CD14-positive monocyte (primary cell): ENCODE data around the gene RASEF. TPM values are rescaled to one million over a fixed set of nuclear protein-coding genes. Genes with fewer than 3 reads are reported as not detected.
"Not testable (repeated sequence)": the region's sequence is repeated elsewhere in the genome, so short reads cannot be mapped to it uniquely, and the experiment has no call there.

Experiments
- DNase-seq, 3 donors: peaks; one replicate each; pipeline ENCODE4 v3.0.0-alpha.2; 2011 to 2022
- H2AFZ ChIP-seq: 2 replicates; pipeline ENCODE4 v1.6.0; 2012; ENCODE audit warnings: mild to moderate bottlenecking, low read depth, low read length, inconsistent platforms; ENCODE audit not compliant: insufficient read depth, poor library complexity, severe bottlenecking
- H3K27ac ChIP-seq, 2 donors: 1 replicate in 1 of 2; 2 replicates in 1 of 2; pipeline ENCODE4 v1.5.1; 2012 to 2013; ENCODE audit warnings: low read length in 2 of 2, control low read depth in 1 of 2, inconsistent platforms in 1 of 2, low read depth in 1 of 2, mild to moderate bottlenecking in 1 of 2
- H3K27me3 ChIP-seq, 2 donors: one replicate each; pipeline versions ENCODE4 v1.6.0 to v1.6.1; 2011 to 2013; ENCODE audit warnings: low read length in 2 of 2; ENCODE audit not compliant: control insufficient read depth in 2 of 2, insufficient read depth in 2 of 2
- H3K36me3 ChIP-seq, 2 donors: replicated peaks in 1 of 2; 1 replicate in 1 of 2; 2 replicates in 1 of 2; pipeline versions ENCODE4 v1.5.1 to v1.6.1; 2012 to 2013; ENCODE audit warnings: low read length in 2 of 2, control low read depth in 1 of 2, inconsistent platforms in 1 of 2, mild to moderate bottlenecking in 1 of 2; ENCODE audit not compliant: insufficient read depth in 2 of 2, control insufficient read depth in 1 of 2
- H3K4me1 ChIP-seq, 2 donors: 1 replicate in 1 of 2; 2 replicates in 1 of 2; pipeline versions ENCODE4 v1.5.1 to v1.6.1; 2012 to 2013; ENCODE audit warnings: low read length in 2 of 2, control low read depth in 1 of 2, inconsistent platforms in 1 of 2, mild to moderate bottlenecking in 1 of 2, moderate library complexity in 1 of 2; ENCODE audit not compliant: insufficient read depth in 2 of 2, control insufficient read depth in 1 of 2
- H3K4me2 ChIP-seq: replicated peaks from 2 replicates; pipeline ENCODE3; 2012; ENCODE audit warnings: low read length, moderate library complexity, mild to moderate bottlenecking; ENCODE audit not compliant: poor library complexity, severe bottlenecking; ENCODE audit errors: extremely low read depth
- H3K4me3 ChIP-seq, 3 experiments: fragments of 200-600 bp in 1 of 3; sonication (generic) in 1 of 3; replicated peaks in 1 of 3; 1 replicate in 2 of 3; 2 replicates in 1 of 3; pipeline ENCODE4 v1.5.1; 2011 to 2013; ENCODE audit warnings: low read length in 3 of 3, mild to moderate bottlenecking in 3 of 3, control low read depth in 2 of 3, low read depth in 2 of 3, inconsistent platforms in 1 of 3, moderate library complexity in 1 of 3
- H3K79me2 ChIP-seq: 2 replicates; pipeline ENCODE4 v1.6.0; 2012; ENCODE audit warnings: mild to moderate bottlenecking, control low read depth, inconsistent platforms, low read length, moderate library complexity; ENCODE audit not compliant: insufficient read depth
- H3K9ac ChIP-seq: 2 replicates; pipeline ENCODE4 v1.6.0; 2017; ENCODE audit warnings: low read length, mild to moderate bottlenecking; ENCODE audit not compliant: insufficient read depth, poor library complexity, severe bottlenecking
- H3K9me3 ChIP-seq, 2 donors: replicated peaks in 1 of 2; 1 replicate in 1 of 2; 2 replicates in 1 of 2; pipeline versions ENCODE4 v1.5.1 to v1.6.1; 2012 to 2013; ENCODE audit warnings: low read length in 2 of 2, control low read depth in 1 of 2; ENCODE audit not compliant: control insufficient read depth in 1 of 2, insufficient read depth in 1 of 2
- H4K20me1 ChIP-seq: 2 replicates; pipeline ENCODE4 v1.6.0; 2012; ENCODE audit warnings: mild to moderate bottlenecking, low read length, control low read depth, moderate library complexity; ENCODE audit not compliant: insufficient read depth
- H3K27ac Mint-ChIP-seq, 7 donors: one replicate each; pipeline ENCODE4 v1.8.0; 2020; ENCODE audit warnings: mild to moderate bottlenecking in 7 of 7, mixed read lengths in 7 of 7, moderate library complexity in 6 of 7, inconsistent platforms in 2 of 7
- H3K27me3 Mint-ChIP-seq, 3 donors: one replicate each; pipeline ENCODE4 v1.8.0; 2021 to 2022; ENCODE audit warnings: low read depth in 3 of 3, mild to moderate bottlenecking in 3 of 3, mixed read lengths in 3 of 3, moderate library complexity in 3 of 3, inconsistent platforms in 1 of 3
- H3K36me3 Mint-ChIP-seq, 2 donors: one replicate each; pipeline ENCODE4 v1.8.0; 2020; ENCODE audit warnings: mixed read lengths in 2 of 2, inconsistent platforms in 1 of 2, mild to moderate bottlenecking in 1 of 2
- H3K4me1 Mint-ChIP-seq: one replicate; pipeline ENCODE4 v1.8.0; 2020; ENCODE audit warnings: mild to moderate bottlenecking, mixed read lengths
- H3K4me3 Mint-ChIP-seq, 2 donors: one replicate each; pipeline ENCODE4 v1.8.0; 2020; ENCODE audit warnings: mild to moderate bottlenecking in 2 of 2, mixed read lengths in 2 of 2, moderate library complexity in 1 of 2
- H3K9me3 Mint-ChIP-seq, 7 donors: one replicate each; pipeline ENCODE4 v1.8.0; 2020 to 2022; ENCODE audit warnings: mixed read lengths in 7 of 7, mild to moderate bottlenecking in 6 of 7, moderate library complexity in 6 of 7, inconsistent platforms in 2 of 7
- CTCF ChIP-seq: fragments of 200-600 bp; IDR thresholded peaks from one replicate; pipeline ENCODE4 v1.8.0; 2022; ENCODE audit warnings: antibody characterized with exemption, mild to moderate bottlenecking
- WGBS: methylation state at CpG from one replicate; pipeline ENCODE4 v1.1.5; 2013; ENCODE audit warnings: missing lambda C conversion rate; ENCODE audit not compliant: insufficient coverage; 5-methylcytosine and 5-hydroxymethylcytosine counted together
- intact Hi-C, 2 donors: fragments of 100-400 bp; cut with micrococcal nuclease; formaldehyde crosslinking; loops; one replicate each; pipeline versions ENCODE4 v1.15.0 to v1.15.1; 2023
- polyA plus RNA-seq, 3 donors: library from polyadenylated mRNA; depleted of rRNA in 1 of 3; unstranded in 2 of 3; stranded (reverse) in 1 of 3; fragments of 300-500 nt in 2 of 3; fragments of >200 nt in 1 of 3; fragmentation: Illumina TruSeq in 2 of 3; gene quantifications; 1 replicate in 2 of 3; 2 replicates in 1 of 3; pipeline ENCODE4 v1.2.3, GENCODE V29; 2012 to 2021

The RASEF gene
- polyA plus RNA-seq, 3 donors, result not detected

GRCh38 chr9:83097633-83098032 lies 34.7 kb upstream of the RASEF start:
- H3K4me1 Mint-ChIP-seq, result no peaks in the 10 kb centered on the region
- Histone ChIP-seq H3K9me3 (peaks cover 0 to 15% of the 10 kb centered on the region in 2 donors), H3K27ac (no peak overlapping the region), H4K20me1 (no peaks in the 10 kb centered on the region), H3K36me3 (no peaks in the 10 kb centered on the region), H3K9ac (no peak overlapping the region), H3K4me3 (no peak overlapping the region), H3K4me2 (no peak overlapping the region), H2AFZ (no peak overlapping the region), H3K27me3 (no peaks in the 10 kb centered on the region), H3K79me2 (no peaks in the 10 kb centered on the region), H3K4me1 (no peaks in the 10 kb centered on the region)
- no peak overlapping the region for H3K4me3 Mint-ChIP-seq
- H3K9me3 Mint-ChIP-seq, result peaks cover 3 to 13% (median 6%) of the 10 kb centered on the region in 7 donors
- H3K36me3 Mint-ChIP-seq, result no peaks in the 10 kb centered on the region
- H3K27me3 Mint-ChIP-seq, result peaks cover 0 to 1% (median 0%) of the 10 kb centered on the region in 3 donors
- no peak for DNase-seq
- no peak overlapping the region for H3K27ac Mint-ChIP-seq
- intact Hi-C loops, result loop anchor here in 1 of 2 donors (10.0 kb wide), 1 partner anchor 57 kb away; no protein-coding TSS in a partner anchor
- no CpG with 5 or more reads among the region's 4 CpGs for WGBS
- TF ChIP-seq CTCF, result no peak

- peaks cover 7 to 19% (median 11%) of the 10 kb centered on the region in 7 donors for H3K9me3 Mint-ChIP-seq
- not testable (repeated sequence) for H3K36me3 Mint-ChIP-seq, H3K27ac ChIP-seq, H4K20me1 ChIP-seq, H3K4me3 ChIP-seq, H3K4me3 Mint-ChIP-seq, H3K9ac ChIP-seq, H3K27me3 ChIP-seq, H3K36me3 ChIP-seq, H3K79me2 ChIP-seq, H3K4me1 Mint-ChIP-seq, H2AFZ ChIP-seq, H3K27me3 Mint-ChIP-seq, H3K4me1 ChIP-seq, H3K27ac Mint-ChIP-seq, H3K4me2 ChIP-seq, DNase-seq
- peaks cover 0 to 20% of the 10 kb centered on the region in 2 donors for H3K9me3 ChIP-seq
- WGBS, result 96% methylated on average over 19 of the region's 24 CpGs
- intact Hi-C loops, result loop anchor here in 1 of 2 donors (10.0 kb wide), 1 partner anchor 61 kb away; no protein-coding TSS in a partner anchor
Measured at GRCh38 chr9:83093311-83093710, 30.4 kb upstream of the RASEF start.
